ENCODE results near the gene C16orf89.

GRCh38 chr16:5062790-5063765 lies 2.7 kb downstream of the C16orf89 start:
- TF ChIP-seq, protein P1, sequence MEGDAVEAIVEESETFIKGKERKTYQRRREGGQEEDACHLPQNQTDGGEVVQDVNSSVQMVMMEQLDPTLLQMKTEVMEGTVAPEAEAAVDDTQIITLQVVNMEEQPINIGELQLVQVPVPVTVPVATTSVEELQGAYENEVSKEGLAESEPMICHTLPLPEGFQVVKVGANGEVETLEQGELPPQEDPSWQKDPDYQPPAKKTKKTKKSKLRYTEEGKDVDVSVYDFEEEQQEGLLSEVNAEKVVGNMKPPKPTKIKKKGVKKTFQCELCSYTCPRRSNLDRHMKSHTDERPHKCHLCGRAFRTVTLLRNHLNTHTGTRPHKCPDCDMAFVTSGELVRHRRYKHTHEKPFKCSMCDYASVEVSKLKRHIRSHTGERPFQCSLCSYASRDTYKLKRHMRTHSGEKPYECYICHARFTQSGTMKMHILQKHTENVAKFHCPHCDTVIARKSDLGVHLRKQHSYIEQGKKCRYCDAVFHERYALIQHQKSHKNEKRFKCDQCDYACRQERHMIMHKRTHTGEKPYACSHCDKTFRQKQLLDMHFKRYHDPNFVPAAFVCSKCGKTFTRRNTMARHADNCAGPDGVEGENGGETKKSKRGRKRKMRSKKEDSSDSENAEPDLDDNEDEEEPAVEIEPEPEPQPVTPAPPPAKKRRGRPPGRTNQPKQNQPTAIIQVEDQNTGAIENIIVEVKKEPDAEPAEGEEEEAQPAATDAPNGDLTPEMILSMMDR (conservative IDR thresholded peaks at IDR 0.05; ENCODE audit: low read depth, low read length): no peak; the same call in 1 of the 2 replicates
- TF ChIP-seq EZH2 (IDR thresholded peaks at IDR 0.05; ENCODE audit: low read length, unreplicated experiment): no peak
